Measurements from ENCODE around the gene IFT52.
"Not testable (repeated sequence)": the region's sequence is repeated elsewhere in the genome, so short reads cannot be mapped to it uniquely, and the experiment has no call there.

Gene IFT52

GRCh38 chr20:43569282-43569681 is 21.5 kb upstream of the IFT52 start:
- no peak for DNase-seq

DNA sequence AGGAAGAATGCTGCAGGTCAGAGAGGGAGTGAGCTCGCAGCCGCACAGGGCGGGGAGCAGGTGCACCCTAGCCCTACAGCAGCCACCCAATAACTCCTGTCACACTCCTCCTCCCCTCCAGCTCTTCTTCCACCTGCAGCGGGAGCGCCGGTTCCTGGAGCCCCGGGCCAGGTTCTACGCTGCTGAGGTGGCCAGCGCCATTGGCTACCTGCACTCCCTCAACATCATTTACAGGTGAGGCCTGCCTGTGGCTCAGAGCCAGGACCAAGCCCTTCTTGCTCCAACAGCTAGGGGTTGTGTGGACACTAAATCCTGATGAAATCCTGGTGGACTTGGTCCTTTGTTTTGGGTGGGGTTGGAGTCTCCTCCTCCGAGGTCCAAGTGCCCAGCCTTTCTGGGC is 20.2 kb upstream of the IFT52 start:
- no peak for DNase-seq

DNA sequence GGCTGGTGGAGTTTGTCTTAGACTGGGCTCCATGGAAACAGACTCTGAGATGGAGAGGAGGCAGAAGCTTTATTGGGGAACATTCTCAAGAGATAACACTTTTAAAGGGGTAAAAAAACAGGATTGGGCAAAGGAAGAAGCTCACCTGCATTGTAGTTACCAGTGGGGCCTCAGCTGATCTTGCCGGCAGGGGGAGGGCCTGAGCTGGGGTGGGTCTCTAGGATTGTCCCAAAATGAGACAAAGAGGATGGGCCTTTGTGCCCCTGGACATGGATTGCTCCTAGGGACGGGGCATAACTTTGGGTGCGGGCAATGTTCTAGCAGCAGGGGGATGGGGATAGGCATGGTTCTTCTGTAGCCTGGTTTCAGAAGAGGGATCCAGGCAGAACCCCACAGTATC is 19.4 kb upstream of the IFT52 start:
- DNase-seq, result no peak

- DNase-seq, result no peak
Observed at GRCh38 chr20:43571771-43572170, 19.0 kb upstream of the IFT52 start.

- no peak for DNase-seq
Observed at GRCh38 chr20:43572891-43573290, 17.8 kb upstream of the IFT52 start.

DNA sequence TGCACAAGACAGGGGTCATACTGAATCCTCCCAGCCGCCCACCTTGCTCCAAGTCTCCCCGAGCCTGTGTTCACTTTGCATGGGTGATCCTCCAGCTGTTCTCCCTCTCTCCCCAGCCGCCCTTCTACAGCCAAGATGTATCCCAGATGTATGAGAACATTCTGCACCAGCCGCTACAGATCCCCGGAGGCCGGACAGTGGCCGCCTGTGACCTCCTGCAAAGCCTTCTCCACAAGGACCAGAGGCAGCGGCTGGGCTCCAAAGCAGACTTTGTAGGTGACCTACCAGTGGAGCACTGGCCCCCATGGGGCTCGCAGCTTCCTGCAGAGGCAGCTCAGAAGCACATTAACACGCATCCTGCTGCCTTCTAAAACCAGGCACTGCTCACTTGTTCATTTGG is 14.6 kb upstream of the IFT52 start:
- DNase-seq, result no peak

- no peak for DNase-seq
Observed at GRCh38 chr20:43579861-43580793, 10.6 kb upstream of the IFT52 start.

DNA sequence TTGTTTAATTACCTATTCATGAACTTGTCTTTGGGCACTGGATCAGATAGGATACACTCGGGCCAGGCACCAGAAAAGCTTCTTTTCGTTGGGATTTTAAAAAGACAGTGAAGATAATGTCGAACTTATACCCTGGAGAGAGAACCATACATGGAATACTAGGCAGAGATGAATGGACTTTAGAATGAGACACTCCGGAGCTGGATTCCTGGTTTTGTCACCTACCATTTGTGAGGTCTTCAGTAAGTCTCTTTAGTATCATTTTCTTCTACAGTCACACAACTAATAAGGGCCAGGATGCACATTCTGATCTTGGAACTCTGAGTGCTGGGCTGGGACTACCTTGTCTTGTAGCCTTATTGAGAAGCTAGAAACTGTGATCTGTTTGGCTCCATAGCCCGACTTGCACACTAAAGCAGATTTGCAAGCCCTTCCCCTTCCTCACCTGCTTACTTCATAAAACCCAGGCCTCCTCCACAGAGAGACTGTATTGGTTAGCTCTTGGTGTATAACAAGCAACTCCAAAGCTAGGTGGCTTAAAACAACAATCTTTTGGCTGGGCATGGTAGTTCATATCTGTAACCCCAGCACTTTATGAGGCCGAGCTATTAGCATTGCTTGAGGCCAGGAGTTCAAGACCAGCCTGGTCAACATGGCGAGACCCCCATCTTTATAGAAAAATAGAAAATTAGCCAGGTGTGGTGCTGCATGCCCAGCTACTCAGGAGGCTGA is 7.4 kb upstream of the IFT52 start:
- DNase-seq, result no peak

- peak; percentile 46 for DNase-seq
Observed at GRCh38 chr20:43583982-43584432, 6.7 kb upstream of the IFT52 start.

DNA sequence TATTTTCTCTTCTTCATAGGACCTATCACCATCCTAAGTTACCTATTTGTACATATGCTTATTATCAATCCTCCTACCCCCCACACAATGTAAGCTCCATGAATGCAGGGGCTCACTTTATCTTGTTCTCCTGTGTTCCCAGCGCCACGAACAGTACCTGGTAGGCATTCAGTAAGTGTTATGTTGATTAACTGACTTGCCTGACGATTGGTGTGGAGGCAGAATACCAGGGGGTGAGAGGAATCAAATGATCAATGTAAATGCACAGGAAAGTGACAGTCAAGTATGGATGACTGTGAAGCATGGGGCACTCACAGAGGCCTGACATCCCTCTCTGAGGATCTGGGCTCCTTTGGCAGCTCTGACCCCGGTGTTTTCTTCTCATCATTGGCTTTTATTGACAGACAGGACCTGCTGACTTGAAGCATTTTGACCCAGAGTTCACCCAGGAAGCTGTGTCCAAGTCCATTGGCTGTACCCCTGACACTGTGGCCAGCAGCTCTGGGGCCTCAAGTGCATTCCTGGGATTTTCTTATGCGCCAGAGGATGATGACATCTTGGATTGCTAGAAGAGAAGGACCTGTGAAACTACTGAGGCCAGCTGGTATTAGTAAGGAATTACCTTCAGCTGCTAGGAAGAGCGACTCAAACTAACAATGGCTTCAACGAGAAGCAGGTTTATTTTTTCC is 6.1 kb upstream of the IFT52 start:
- DNase-seq, result no peak

DNA sequence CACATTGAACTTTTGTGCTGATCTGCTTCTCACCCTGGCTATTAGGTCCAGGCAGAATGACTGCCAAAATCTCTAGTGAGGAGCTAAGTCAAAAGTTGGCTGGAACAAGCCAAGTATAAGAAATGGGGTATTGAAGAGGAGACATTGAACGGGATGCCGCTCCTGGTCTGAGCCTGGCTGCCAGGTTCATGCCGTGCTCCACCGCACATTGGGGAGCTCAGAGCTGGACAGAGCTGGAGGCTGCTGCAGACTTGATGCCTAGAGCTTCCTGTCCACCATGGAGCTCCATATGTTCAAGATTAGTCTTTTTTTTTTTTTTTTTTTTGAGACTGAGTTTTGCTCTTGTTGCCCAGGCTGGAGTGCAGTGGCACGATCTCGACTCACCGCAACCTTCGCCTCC is 4.1 kb upstream of the IFT52 start:
- DNase-seq, result no peak

DNA sequence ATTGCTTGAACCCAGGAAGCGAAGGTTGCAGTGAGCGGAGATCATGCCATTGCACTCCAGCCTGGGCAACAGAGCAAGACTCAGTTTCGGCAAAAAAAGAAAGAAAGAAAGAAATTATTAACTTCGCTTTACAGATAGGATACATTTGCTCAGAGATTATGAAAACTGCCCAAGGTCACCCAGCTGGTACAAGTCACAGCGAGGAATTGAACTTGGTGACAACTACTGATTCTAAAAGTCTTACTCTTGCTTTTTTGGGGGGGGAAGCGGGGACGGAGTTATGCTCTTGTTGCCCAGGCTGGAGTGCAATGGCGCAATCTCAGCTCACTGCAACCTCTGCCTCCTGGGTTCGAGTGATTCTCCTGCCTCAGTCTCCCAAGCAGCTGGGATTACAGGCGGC is 2.2 kb upstream of the IFT52 start:
- DNase-seq, result not testable (repeated sequence)

DNA sequence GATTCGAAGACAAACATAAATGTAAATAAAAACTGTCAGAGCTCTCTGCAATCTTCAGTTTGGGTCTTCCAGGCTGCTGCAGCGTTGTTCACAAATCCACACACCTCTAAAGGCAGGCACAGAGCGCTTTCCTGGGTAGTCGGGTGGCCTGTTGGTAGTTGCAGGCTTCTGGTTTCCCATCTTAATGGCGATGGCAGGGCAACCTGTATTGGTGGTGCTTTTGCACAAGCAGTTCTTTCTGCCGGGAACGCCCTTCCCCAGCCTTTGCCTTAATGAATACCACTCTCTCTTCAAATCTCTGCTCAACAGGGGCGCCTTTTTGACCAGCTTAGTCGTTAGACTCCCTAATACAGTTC is 723 bp upstream of the IFT52 start:
- peak; percentile 31 for DNase-seq

- DNase-seq, result not testable (repeated sequence)
Observed at GRCh38 chr20:43601960-43602359, 11.2 kb downstream of the IFT52 start.

DNA sequence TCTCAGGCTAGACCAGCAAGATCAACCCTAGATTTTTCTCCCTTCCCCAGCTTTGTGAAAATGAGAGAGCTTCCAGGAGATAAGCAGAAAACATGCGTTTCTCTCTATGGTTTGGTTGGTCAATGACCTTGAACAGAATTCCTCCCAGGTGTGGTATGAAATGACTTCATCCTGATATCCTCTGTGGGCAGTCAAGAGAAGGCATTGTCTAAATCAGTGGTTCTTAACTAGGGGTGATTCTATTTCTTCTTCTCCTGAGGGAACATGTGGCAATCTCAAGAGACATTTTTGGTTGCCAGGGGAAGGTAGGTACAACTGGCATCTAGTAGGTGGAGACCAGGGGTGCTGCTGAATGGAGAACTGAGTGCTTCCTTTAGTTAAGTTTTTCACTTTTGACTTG is 12.4 kb downstream of the IFT52 start:
- DNase-seq, result no peak

- no peak for DNase-seq
Observed at GRCh38 chr20:43605715-43606114, 15.0 kb downstream of the IFT52 start.

- DNase-seq, result not testable (repeated sequence)
Observed at GRCh38 chr20:43607278-43607677, 16.5 kb downstream of the IFT52 start.

DNA sequence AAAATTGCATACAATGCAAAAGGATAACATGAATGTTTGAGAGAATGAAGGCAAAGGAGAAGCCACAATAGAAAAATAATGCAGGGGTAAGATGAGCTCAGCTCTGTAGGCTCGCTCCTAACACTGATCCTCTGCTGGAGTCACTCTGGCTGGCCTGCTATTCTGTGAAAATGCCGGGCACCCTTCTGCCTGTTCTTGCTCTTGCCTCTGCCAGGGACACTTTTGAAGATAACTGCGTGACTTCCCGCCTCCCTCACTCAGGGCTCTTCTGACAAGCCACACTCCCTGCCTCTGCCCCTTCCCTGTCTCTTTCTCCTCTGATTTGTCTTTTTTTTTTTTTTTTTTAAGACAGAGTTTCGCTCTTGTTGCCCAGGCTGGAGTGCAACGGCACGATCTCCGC is 40.9 kb downstream of the IFT52 start:
- no peak for DNase-seq

GRCh38 chr20:43636429-43636828 is 45.7 kb downstream of the IFT52 start:
- DNase-seq, result no peak

DNA sequence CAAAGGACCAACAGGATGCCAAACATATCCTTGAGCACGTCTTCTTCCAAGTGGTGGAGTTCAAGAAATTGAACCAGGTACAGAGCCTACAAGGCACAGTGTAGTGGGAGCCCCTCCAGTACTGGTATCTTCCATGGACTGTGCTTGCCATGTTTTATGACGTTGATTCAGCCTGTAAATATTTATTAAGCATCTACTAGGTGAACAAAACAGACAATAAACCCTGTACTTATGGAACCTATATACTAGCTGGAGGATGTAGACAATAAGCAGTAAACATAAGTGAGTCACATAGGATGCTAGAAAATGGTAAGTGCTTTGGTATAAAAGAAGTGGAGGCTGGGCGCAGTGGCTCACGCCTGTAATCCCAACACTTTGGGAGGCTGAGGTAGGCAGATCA is 51.8 kb downstream of the IFT52 start:
- no peak for DNase-seq

GRCh38 chr20:43650997-43651525 is 60.3 kb downstream of the IFT52 start:
- DNase-seq, result no peak

DNA sequence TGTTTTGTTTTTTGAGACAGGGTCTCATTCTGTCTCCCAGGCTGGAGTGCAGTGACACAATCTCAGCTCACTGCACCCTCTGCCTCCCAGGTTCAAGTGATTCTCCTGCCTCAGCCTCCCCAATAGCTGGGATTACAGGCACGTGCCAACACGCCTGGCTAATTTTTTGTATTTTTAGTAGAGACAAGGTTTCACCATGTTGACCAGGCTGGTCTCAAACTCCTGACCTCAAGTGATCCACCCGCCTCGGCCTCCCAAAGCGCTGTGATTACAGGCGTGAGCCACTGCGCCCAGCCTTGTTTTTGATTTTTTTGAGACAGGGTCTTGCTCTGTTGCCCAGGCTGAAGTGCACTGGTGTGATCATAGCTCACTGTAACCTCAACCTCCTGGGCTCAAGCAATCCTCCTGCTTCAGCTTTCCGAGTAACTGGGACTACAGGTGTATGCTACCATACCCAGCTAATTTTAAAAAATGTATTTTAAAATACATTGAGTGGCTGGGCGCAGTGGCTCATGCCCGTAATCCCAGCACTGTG is 61.0 kb downstream of the IFT52 start:
- not testable (repeated sequence) for DNase-seq

- DNase-seq, result no peak
Observed at GRCh38 chr20:43653966-43654365, 63.2 kb downstream of the IFT52 start.
